CD4-positive, alpha-beta T cell treated with Interleukin-12 subunit alpha and Interleukin-12 subunit beta, for 1 hour (primary cell): ENCODE measurements around the gene CRIP3.

ENCODE experiments used
- DNase-seq: peaks from one replicate; pipeline ENCODE4 v3.0.0-alpha.2; 2020

CRIP3 gene

GRCh38 chr6:43286980-43287716 is 21.5 kb downstream of the CRIP3 start:
- no peak for DNase-seq

GRCh38 chr6:43286456-43286979 is 22.1 kb downstream of the CRIP3 start:
- no peak for DNase-seq

GRCh38 chr6:43285832-43286231 is 22.8 kb downstream of the CRIP3 start:
- no peak for DNase-seq

GRCh38 chr6:43284991-43285781 is 23.4 kb downstream of the CRIP3 start:
- no peak for DNase-seq

- DNase-seq = no peak
These were observed 24.7 kb downstream of the CRIP3 start for GRCh38 chr6:43283905-43284304.

GRCh38 chr6:43283514-43283901 is 25.1 kb downstream of the CRIP3 start:
- no peak for DNase-seq

GRCh38 chr6:43282636-43283513 is 25.8 kb downstream of the CRIP3 start:
- DNase-seq = no peak

- no peak for DNase-seq
These were observed 26.6 kb downstream of the CRIP3 start for GRCh38 chr6:43282060-43282459.

GRCh38 chr6:43280234-43280633 is 28.4 kb downstream of the CRIP3 start:
- no peak for DNase-seq

- no peak for DNase-seq
These were observed 30.0 kb downstream of the CRIP3 start for GRCh38 chr6:43278524-43279078.

- no peak for DNase-seq
These were observed 30.7 kb downstream of the CRIP3 start for GRCh38 chr6:43277643-43278523.

GRCh38 chr6:43277306-43277642 is 31.4 kb downstream of the CRIP3 start:
- DNase-seq = no peak

GRCh38 chr6:43276577-43277305 is 31.9 kb downstream of the CRIP3 start:
- DNase-seq = no peak

- peak; percentile 50 for DNase-seq
These were observed 32.6 kb downstream of the CRIP3 start for GRCh38 chr6:43275801-43276576.

- DNase-seq = peak; percentile 20
These were observed 33.6 kb downstream of the CRIP3 start for GRCh38 chr6:43274916-43275597.

GRCh38 chr6:43274127-43274915 is 34.3 kb downstream of the CRIP3 start:
- DNase-seq = no peak

GRCh38 chr6:43273707-43274106 is 34.9 kb downstream of the CRIP3 start:
- DNase-seq = no peak

GRCh38 chr6:43271944-43272343 is 36.7 kb downstream of the CRIP3 start:
- DNase-seq = no peak
